GM19351 (cell line): ENCODE results near the gene LHB.
A peak's percentile ranks its signal among the peaks of the same experiment; 100 is the strongest.

Source experiments
- ATAC-seq: cut with Tn5 transposase; IDR thresholded peaks from one replicate; pipeline ENCODE4 v1.9.1; 2021; ENCODE audit warnings: mild to moderate bottlenecking, moderate library complexity; ENCODE audit not compliant: unreplicated experiment

LHB gene

GRCh38 chr19:49014123-49014869 is 2.6 kb downstream of the LHB start:
- ATAC-seq = no peak

DNA sequence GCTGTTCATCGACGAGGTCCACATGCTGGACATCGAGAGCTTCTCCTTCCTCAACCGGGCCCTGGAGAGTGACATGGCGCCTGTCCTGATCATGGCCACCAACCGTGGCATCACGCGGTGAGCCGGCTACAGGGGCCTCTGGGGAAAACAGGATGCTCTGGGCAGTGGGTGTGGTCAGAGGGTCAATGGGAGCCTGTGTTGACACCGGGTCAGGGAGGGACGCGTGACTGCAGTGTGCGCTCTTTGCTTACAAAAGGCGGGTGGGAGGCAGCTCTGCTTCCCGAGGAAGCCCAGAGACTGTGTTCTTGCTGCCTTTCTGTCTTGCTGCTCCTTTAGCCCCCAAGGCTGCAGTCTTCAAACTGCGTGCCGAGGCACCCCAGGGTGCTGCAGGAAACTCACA is 5.7 kb downstream of the LHB start:
- ATAC-seq = no peak

DNA sequence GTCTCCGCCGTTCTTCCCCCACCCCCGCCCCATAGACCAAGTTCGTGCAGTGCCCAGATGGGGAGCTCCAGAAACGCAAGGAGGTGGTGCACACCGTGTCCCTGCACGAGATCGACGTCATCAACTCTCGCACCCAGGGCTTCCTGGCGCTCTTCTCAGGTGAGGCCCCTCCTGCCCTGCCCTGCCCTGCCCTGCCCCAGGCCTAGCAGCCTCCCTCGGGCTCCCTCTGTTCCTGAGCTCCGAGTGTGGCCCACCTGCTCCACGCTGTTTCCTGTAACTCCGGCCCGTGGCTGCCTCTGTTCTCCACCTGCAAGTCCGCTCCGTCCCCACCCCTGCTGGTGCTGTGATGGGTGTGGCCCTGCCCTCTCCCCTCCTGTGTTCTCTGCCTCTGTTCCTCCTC is 6.4 kb downstream of the LHB start:
- no peak for ATAC-seq

DNA sequence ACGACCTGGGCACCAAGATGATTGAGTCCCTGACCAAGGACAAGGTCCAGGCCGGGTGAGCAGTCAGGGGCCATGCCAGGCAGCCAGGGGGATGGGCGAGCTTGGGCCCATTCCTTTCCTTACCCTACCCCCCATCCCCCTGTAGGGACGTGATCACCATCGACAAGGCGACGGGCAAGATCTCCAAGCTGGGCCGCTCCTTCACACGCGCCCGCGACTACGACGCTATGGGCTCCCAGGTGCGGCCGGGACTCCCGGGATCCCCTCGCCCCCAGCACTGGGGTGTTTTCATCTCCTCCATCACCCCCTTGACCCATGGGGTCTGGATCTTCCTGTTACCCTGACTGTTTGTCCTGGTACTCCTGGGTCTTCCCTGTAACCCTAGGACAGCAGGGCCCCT is 7.1 kb downstream of the LHB start:
- no peak for ATAC-seq

DNA sequence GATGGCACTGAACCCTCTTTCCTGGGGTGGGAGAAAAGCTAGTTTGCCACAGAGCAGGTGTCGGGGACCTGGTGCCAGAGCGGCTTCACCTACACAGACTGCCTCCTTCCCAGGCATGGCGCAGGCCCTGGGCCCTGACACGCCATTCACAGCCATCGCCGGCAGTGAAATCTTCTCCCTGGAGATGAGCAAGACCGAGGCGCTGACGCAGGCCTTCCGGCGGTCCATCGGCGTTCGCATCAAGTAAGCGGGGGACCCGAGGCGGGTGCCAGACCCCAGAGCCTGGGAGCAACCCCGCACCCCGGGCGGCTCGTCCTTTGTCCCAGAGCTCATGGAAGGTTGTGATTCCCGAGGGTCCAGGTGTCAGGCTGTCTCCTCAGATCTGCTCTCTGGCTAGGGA is 10.0 kb downstream of the LHB start:
- ATAC-seq = no peak

DNA sequence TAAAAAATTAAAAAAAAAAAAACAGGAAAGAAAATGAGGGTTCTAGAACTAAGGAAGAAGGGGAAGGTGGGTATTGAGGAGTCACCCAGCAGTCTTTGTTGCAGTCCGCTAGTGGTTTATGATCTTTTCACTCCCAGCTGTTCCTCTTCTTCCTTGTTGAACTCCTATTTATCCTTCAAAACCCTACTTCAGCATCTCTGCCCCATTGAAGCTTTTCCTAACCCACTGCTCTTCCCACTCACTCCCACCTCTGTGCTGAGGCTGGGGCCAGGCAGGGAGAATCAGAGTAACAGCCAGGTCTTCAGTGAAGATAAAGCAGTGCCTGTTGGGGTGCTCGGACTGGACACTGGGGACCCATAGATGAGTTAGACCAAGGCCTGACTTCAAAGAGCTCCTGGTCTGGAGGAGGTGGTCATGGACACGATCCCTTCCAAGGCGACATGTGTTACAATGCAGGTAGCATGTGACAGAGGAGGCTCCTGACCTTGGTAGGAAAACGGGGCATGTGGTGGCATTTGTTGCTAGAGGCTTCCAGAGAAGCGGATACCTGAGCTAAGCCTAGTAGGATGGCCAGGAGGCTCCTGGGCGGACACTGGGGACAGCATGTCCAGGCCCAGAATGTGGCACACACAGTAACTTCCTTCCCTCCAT is 11.8 kb downstream of the LHB start:
- ATAC-seq = no peak

DNA sequence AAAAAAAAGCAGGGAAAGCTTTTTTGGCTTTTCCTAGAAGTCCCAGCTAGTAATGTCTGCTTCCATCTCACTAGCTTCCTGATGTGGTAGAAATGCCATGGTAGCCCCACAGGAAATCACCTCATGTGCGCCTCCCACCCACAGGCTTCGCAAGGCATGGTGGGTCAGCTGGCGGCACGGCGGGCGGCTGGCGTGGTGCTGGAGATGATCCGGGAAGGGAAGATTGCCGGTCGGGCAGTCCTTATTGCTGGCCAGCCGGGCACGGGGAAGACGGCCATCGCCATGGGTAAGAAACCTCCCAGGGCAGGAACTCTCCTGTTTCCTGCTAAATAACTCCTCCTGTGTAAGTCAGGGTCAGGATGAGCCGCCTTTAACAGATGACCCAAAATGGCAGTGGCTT is 12.8 kb downstream of the LHB start:
- ATAC-seq = no peak

DNA sequence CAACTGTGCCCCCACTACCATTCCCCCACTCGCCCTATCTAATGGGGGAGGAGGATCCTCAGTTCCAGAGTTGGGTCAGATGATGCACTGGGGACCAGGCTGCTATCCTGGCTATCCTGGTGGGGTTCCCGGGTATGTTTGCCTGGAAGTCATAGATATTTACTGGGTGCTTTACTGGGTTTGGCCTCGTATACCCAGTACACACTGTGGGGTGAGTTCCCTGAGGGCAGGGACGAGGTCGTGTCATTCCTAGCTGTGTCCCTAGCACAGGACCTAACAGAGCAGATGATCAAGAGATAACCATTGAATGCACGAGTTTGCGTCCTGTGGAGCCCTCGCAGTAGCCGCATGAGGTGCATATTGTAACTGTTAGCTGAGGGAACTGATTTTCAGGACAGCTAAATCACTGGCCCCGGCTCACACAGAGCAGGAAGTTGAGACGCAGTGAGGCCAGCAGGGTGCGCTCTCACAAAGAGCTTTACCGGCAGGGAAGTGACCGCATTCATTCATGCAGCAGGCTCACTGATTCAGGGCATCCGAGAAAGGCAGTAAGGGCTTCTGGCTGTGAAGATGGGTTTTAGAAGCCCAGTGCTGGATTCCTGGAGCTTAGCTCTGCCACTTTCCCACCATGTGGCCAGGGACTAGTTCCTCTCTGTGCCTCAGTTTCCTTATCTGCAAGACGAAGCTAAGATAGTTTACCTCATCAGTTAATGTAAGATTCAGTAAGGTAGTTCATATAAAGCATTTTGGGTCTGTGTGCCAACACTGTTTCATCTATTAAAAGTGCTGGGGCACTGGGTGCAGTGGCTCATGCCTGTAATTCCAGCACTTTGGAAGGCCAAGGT is 17.2 kb downstream of the LHB start:
- no peak for ATAC-seq

- ATAC-seq = no peak
These were observed 18.9 kb downstream of the LHB start for GRCh38 chr19:48997972-48998371.

DNA sequence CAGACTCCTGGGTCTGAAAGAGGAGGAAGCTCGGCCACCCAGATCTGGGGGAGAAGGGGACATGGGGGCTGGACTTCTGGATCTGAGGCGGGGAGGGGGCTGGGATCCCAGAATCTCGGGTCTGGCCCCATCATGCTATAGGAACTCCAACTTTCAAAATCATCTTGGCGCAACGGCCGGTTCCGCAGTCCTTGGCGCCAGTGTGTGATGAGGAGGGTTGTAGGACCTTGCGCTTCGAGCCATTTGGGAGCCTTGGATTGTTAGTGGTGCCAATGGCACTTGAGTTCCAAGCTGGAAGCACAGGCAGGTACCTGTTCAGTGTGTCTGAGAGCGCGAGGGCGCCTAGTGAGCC is 22.9 kb downstream of the LHB start:
- ATAC-seq = no peak

DNA sequence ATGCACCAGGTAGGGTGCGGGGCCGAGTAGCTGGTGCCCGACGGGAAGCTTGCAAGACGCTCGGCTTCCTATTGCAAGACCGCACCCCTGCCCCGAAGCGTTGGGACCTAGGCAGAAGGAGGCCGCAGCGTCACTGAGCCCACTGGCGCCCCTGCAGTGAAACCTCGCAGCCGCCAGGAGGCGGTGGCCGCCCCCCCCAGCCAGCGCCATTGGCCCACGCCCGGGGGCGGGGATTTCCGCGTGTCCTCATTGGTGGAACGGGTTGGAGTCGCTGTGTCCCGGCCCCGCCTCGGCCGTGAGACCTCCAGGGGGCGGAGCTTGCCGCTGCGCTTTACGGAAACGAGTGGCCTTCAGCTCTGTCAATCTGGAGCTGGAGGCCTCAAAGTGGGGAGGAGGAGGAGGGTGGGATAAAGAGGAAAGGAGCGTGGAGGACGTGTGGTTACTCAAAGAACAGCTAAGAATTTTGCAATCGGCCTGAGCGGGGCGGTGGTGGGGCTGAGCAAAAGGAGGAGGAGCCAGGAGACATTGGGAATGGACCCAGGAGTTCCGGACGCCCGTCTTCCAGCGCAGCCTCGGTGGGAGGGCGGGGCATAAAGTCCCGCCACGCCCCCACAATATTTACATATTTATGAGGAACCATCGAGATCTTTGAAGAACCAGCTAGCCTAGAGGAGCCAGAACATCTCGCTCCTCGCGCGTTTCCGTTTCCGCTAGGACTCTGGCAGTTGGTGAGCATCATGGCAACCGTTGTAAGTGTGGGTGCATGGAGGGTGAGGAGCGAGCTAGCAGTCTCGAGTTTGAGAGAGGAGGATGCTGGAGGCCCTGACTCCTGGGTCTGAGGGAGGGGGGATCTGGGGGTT is 23.5 kb downstream of the LHB start, which contains the start of the genes GYS1 and RUVBL2:
Gene GYS1, minus strand, starts transcription at position 135 of the 860 bp plus-strand sequence. CDS start 197 bp downstream, outside the sequence.
Gene RUVBL2, plus strand, starts transcription at position 713 of the 860 bp plus-strand sequence. Its CDS starts 25 bp downstream, at position 738.
- peak; percentile 88 for ATAC-seq

- no peak for ATAC-seq
These were observed 24.2 kb downstream of the LHB start for GRCh38 chr19:48992581-48993174.

DNA sequence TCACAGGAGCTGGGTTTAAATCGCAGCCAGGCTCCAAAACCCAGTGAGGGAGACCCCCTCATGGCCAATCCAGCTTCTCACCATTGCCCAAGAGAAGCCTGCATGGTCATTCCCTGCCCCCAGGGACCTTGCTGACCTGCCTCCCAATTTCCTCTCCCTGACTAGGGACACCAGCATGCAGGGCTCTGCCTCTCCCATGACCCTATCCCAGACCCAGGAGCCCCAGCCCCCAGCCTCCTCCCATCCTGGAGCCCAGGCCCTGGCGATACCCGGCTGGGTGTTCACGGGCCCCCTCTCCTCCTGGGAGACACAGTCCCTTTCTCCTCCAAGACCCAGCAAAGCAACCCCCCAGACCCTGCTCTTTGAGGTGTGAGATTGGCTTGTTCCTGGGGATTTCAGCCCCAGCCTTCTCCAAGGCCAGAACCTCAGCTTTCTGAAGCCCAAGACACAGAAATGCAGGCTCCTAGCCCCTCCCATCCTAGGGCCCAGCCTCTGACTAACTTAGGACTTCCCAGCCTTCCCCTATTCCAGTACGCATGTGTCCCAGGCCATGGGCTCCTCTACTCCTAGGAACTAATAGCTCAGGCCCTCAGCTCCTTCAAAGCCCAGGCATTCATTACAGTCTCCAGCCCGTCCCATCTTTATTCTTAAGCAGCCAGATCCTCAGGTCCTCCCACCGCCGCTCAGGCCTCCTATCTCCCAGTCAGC is 24.9 kb downstream of the LHB start:
- ATAC-seq = no peak

GRCh38 chr19:48991011-48991609 is 25.8 kb downstream of the LHB start:
- no peak for ATAC-seq

- no peak for ATAC-seq
These were observed 26.5 kb downstream of the LHB start for GRCh38 chr19:48990400-48990799.

GRCh38 chr19:48989701-48990291 is 27.1 kb downstream of the LHB start:
- no peak for ATAC-seq

DNA sequence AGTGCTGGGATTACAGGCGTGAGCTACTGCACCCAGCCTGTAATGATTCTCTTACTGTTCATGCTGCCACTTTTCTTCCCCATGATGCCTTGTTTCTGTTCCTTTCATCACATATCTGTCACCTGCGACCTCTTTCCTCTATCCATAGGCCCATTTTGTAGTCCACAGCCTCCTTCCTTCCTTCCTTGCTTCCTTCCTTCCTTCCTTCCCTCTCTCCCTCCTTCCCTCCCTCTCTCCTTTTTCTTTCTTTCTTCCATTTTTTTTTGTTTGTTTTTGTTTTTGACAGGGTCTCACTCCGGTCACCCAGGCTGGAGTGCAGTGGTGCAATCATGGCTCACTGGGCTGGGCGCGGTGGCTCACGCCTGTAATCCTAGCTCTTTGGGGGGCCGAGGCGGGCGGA is 28.0 kb downstream of the LHB start:
- ATAC-seq = no peak

DNA sequence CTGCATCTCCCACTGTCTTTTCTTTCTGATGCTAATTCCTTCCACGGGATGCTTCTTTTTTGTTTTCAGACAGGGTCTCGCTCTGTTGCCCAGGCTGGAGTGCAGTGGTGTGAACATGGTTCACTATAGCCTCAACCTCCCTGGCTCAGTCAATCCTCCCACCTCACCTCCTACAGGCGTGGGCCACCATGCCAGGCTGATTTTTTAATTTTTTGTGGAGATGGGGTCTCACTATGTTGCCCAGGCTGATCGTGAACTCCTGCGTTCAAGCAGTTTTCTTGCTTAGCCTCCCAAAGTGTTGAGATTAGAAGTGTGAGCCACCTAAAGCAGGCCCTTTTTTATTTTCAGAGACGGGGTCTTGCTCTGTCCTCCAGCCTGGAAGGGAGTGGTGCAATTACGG is 28.6 kb downstream of the LHB start:
- no peak for ATAC-seq

- ATAC-seq = no peak
These were observed 29.6 kb downstream of the LHB start for GRCh38 chr19:48987323-48987722.
